BE2C (cell line): Measurements from ENCODE around the gene EYS.

Source experiments
- DNase-seq: peaks from one replicate; pipeline ENCODE4 v3.0.0-alpha.2; 2020
- H3K27me3 ChIP-seq: fragments of 250-450 bp; sonication (Bioruptor Pico); 2 replicates; pipeline ENCODE4 v1.5.1; 2020; ENCODE audit warnings: mild to moderate bottlenecking
- H3K36me3 ChIP-seq: fragments of 250-450 bp; sonication (Bioruptor Pico); 2 replicates; pipeline ENCODE4 v1.5.1; 2020; ENCODE audit warnings: mild to moderate bottlenecking
- H3K4me1 ChIP-seq: fragments of 250-450 bp; sonication (Bioruptor Pico); 2 replicates; pipeline ENCODE4 v1.5.1; 2020
- H3K4me3 ChIP-seq: 2 replicates; pipeline ENCODE4 v1.5.1; 2011; ENCODE audit warnings: low read depth, low read length
- H3K9me3 ChIP-seq: fragments of 250-450 bp; sonication (Bioruptor Pico); 2 replicates; pipeline ENCODE4 v1.5.1; 2020
- TF ChIP-seq, protein P1 (sequence below): IDR thresholded peaks from 2 replicates; pipeline ENCODE4 v1.5.1; 2012; ENCODE audit warnings: mild to moderate bottlenecking, low read depth, low read length

EYS gene

DNA sequence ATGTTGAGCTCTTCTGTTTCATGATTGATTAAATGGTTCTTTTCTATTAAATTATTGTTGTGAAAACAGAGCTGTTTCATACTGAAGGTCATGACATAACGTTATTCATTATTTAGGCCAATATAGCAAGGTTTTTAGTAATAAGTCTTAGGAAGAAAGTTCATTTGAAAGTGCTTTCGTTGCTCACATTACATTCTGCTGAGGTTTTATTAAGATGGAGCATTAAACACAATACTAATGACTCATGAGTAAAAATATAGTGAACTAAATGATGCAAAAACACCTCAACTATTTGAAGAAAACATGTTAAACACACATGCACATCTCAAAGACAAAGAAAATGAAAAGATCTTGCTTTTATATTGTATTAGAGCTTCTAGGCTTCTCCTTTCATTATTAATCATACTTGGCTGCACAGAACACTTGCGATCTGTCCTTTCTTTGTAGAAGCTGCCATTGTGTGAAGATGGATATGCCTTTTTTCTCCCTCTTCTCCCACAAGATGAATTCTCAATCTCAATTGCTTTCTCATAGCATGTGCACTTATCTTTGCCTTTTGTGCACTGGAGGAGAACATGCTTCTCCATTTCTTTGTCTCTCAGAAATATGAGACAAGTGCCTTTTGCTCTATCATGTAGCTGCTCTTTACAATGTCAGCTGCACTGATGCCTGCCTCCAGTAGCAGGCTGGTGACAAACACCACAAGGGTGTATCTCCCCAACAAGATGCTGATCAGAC is 1759.1 kb downstream of the EYS start:
- no peaks in the 10 kb centered on the region for H3K9me3 ChIP-seq
- no peaks in the 10 kb centered on the region for H3K27me3 ChIP-seq
- TF ChIP-seq, protein P1, sequence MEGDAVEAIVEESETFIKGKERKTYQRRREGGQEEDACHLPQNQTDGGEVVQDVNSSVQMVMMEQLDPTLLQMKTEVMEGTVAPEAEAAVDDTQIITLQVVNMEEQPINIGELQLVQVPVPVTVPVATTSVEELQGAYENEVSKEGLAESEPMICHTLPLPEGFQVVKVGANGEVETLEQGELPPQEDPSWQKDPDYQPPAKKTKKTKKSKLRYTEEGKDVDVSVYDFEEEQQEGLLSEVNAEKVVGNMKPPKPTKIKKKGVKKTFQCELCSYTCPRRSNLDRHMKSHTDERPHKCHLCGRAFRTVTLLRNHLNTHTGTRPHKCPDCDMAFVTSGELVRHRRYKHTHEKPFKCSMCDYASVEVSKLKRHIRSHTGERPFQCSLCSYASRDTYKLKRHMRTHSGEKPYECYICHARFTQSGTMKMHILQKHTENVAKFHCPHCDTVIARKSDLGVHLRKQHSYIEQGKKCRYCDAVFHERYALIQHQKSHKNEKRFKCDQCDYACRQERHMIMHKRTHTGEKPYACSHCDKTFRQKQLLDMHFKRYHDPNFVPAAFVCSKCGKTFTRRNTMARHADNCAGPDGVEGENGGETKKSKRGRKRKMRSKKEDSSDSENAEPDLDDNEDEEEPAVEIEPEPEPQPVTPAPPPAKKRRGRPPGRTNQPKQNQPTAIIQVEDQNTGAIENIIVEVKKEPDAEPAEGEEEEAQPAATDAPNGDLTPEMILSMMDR = no peak
- H3K36me3 ChIP-seq = no peaks in the 10 kb centered on the region
- H3K4me3 ChIP-seq = no peak overlapping the region
- DNase-seq = no peak
- no peaks in the 10 kb centered on the region for H3K4me1 ChIP-seq

DNA sequence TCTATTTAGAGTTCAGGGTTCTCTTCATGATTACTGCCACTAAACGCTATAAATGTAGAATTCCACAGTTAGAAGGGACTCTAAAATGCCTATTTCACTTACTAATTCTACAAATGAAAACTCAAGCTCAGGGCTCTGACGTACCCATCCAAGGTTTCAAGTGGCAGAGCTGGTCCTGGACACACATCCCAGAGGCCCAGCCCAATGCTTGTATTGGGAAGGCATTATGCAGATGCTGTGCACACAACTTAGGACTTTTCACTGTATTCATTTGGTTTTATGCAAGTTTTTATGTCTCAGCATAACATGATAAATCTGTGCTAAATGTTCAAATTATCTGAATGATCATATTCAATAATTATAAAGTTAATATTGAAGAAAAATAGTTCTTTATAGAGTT is 1761.0 kb downstream of the EYS start:
- TF ChIP-seq, protein P1 = no peak
- no peak for DNase-seq
- H3K4me3 ChIP-seq = no peak overlapping the region
- no peaks in the 10 kb centered on the region for H3K27me3 ChIP-seq
- H3K4me1 ChIP-seq = no peaks in the 10 kb centered on the region
- H3K9me3 ChIP-seq = no peaks in the 10 kb centered on the region
- H3K36me3 ChIP-seq = no peaks in the 10 kb centered on the region

DNA sequence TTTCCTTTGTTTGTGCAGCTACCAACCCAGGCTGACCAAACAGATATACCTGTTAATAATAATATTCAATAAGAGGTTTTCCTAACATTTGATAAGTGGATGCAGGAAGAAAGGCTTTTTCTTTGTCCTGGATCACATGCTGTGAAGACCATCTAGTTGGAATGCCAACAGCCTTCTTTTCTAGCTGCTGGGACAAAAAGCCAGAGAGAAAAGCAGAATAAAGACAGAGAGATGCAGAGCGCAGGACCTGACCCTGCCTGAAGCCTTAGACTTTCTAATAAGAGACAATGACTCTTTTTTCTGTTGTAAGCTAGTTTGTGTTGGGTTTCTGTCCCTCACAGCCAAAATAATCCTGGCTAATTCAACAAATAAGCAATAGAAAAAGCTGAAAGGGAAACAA is 1763.2 kb downstream of the EYS start:
- Histone ChIP-seq H3K27me3 (no peaks in the 10 kb centered on the region), H3K9me3 (no peaks in the 10 kb centered on the region), H3K36me3 (no peaks in the 10 kb centered on the region), H3K4me3 (no peak overlapping the region), H3K4me1 (no peaks in the 10 kb centered on the region)
- no peak for DNase-seq
- TF ChIP-seq, protein P1 = no peak

DNA sequence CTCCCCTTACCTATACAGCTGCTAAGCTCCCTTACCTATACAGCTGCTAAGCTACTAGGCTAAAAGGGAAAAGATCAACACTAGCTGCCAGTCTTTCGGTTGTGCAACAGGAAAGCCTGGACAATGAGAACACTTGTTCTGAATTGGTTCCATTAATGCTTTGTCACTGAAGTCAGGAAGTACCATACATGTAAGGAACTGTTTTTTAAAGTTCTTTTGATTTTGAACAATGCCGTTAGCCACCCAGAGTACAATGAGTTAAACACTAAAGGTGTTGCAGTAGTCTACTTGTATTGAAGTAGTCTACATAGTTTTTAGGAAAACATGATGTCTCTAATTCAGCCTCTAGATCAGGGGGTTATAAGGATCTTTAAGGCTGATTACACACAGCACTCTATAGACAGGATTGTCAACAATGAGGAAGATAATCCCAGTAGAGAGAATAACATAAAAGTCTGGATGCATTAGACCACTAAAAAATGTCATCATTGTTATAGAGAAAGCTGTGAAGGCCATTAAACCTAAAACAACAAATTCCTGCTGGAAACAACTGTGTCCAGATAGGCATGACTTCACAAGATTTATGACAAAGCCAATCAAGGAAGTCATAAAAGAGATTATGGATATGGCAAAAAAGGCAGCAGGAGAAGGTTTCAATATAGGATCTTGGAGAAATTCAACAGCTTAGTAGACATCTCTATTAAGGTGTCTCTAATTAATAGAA is 1765.1 kb downstream of the EYS start:
- H3K36me3 ChIP-seq = no peaks in the 10 kb centered on the region
- H3K4me1 ChIP-seq = no peaks in the 10 kb centered on the region
- no peak for DNase-seq
- TF ChIP-seq, protein P1 = no peak
- H3K4me3 ChIP-seq = no peak overlapping the region
- H3K27me3 ChIP-seq = no peaks in the 10 kb centered on the region
- no peaks in the 10 kb centered on the region for H3K9me3 ChIP-seq

DNA sequence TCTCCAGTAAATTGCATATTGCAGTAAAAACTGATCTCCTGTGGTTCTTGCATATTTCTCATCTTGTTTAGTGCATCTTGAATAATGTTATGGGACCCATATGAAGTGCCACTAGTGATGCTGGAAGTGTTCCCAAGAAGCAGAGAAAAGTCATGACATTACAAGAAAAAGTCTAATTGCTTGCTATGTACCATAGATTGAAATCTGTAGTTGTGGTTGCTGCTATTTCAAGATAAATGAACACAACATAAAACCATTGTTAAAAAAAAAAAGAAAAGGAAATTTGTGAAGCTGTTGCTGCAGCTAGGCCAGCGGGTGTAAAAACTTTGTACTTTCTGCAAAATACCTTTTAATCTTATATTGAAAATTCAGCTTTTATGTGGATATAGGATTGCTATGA is 1767.0 kb downstream of the EYS start:
- Histone ChIP-seq H3K4me1 (no peaks in the 10 kb centered on the region), H3K27me3 (no peaks in the 10 kb centered on the region), H3K4me3 (no peak overlapping the region), H3K9me3 (no peaks in the 10 kb centered on the region), H3K36me3 (no peaks in the 10 kb centered on the region)
- TF ChIP-seq, protein P1 = no peak
- DNase-seq = no peak

DNA sequence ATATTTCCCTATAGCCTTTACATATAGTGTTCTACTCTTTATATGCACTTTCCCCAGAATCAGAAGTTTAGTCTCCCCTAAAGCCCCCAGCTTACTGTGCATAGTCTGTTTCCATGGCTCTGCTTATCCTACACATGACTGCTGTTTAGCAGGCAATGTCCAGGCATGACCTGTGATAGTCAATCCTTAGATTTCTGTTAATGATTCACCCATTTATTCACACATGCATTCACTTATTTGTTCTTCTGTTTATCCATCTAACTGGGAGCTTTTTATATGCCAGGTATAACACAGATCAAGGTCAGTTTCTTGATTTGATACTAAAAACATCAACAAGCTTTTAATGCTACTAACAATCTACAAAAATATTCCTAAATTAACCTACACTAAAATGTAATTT is 1770.6 kb downstream of the EYS start:
- H3K9me3 ChIP-seq = no peaks in the 10 kb centered on the region
- TF ChIP-seq, protein P1 = no peak
- H3K27me3 ChIP-seq = no peaks in the 10 kb centered on the region
- no peak for DNase-seq
- no peaks in the 10 kb centered on the region for H3K36me3 ChIP-seq
- H3K4me1 ChIP-seq = no peaks in the 10 kb centered on the region
- H3K4me3 ChIP-seq = no peak overlapping the region
